Esophagus muscularis mucosa (tissue), 4 donors: Measurements from ENCODE around the gene MYH15. TPM values are rescaled to one million over a fixed set of nuclear protein-coding genes. Genes with fewer than 3 reads are reported as not detected.

ENCODE experiments used
- DNase-seq: peaks from one replicate; pipeline ENCODE4 v3.0.0-alpha.2; 2017; ENCODE audit errors: extremely low spot score
- H3K27ac ChIP-seq, 4 donors: fragments of 200-600 bp; sonication (generic); replicated peaks in 1 of 4; 1 replicate in 3 of 4; 2 replicates in 1 of 4; pipeline ENCODE4 v1.5.1; 2016 to 2019; ENCODE audit warnings: mild to moderate bottlenecking in 1 of 4
- H3K27me3 ChIP-seq, 4 donors: fragments of 200-600 bp; sonication (generic); one replicate each; pipeline versions ENCODE4 v1.5.1 to v1.6.0; 2016 to 2019
- H3K36me3 ChIP-seq, 4 donors: fragments of 200-600 bp; sonication (generic); one replicate each; pipeline ENCODE4 v1.5.1; 2016 to 2019
- H3K4me1 ChIP-seq, 4 donors: fragments of 200-600 bp; sonication (generic); one replicate each; pipeline ENCODE4 v1.5.1; 2016 to 2019
- H3K4me3 ChIP-seq, 4 donors: fragments of 200-600 bp; sonication (generic); 1 replicate in 2 of 4; 2 replicates in 2 of 4; pipeline ENCODE4 v1.5.1; 2016 to 2019; ENCODE audit warnings: mild to moderate bottlenecking in 4 of 4, moderate library complexity in 1 of 4
- H3K9me3 ChIP-seq, 4 donors: fragments of 200-600 bp; sonication (generic); 1 replicate in 3 of 4; 2 replicates in 1 of 4; pipeline ENCODE4 v1.5.1; 2016 to 2019
- CTCF ChIP-seq, 3 experiments: fragments of 200-600 bp in 2 of 3; fragments of 450-650 bp in 1 of 3; sonication (generic) in 2 of 3; IDR thresholded peaks; one replicate each; pipeline ENCODE4 v1.5.1; 2017 to 2019; ENCODE audit warnings: antibody characterized with exemption in 3 of 3, mild to moderate bottlenecking in 2 of 3, moderate library complexity in 1 of 3
- EP300 ChIP-seq: sonication (generic); formaldehyde crosslinking; IDR thresholded peaks from one replicate; pipeline ENCODE4 v1.6.1; 2017; ENCODE audit warnings: antibody characterized with exemption
- POLR2A ChIP-seq: fragments of 450-650 bp; IDR thresholded peaks from one replicate; pipeline ENCODE4 v1.6.1; 2017; ENCODE audit warnings: antibody characterized with exemption, moderate library complexity, mild to moderate bottlenecking, low read depth
- POLR2AphosphoS5 ChIP-seq, 2 donors: sonication (generic); formaldehyde crosslinking; IDR thresholded peaks; one replicate each; pipeline ENCODE4 v1.6.1; 2017; ENCODE audit warnings: antibody characterized with exemption in 2 of 2
- whole genome bisulfite sequencing: methylation state at CpG from one replicate; pipeline ENCODE4 v1.1.5; 2018; 5-methylcytosine and 5-hydroxymethylcytosine counted together
- intact Hi-C: fragments of 100-400 bp; cut with DNase I; formaldehyde crosslinking; loops from one replicate; pipeline ENCODE4 v1.15.1; 2023
- total RNA-seq, 4 donors: library from RNA; depleted of rRNA; stranded (reverse); fragments of >200 nt; gene quantifications; one replicate each; pipeline versions ENCODE4 v1.1.0 to v1.2.1, GENCODE V29; 2016

The MYH15 gene
- total RNA-seq = under 1 TPM; under 0.01 to 0.34 (median 0.12) TPM

GRCh38 chr3:108510496-108510895 lies at the start of gene MYH15:
TSS of gene MYH15 (minus strand) at chr3:108510596. CDS start at chr3:108510530, 66 bp downstream.
- Histone ChIP-seq H3K27ac (no peak within 1 kb of the TSS), H3K27me3 (no peaks in the 10 kb centered on the region), H3K9me3 (no peaks in the 10 kb centered on the region), H3K4me1 (peaks cover 0 to 9% (median 5%) of the 10 kb centered on the region in 4 donors), H3K36me3 (no peaks in the 10 kb centered on the region), H3K4me3 (no peak within 1 kb of the TSS)
- 94% methylated on average over 3 of the region's 3 CpGs for WGBS
- DNase-seq = no peak
- intact Hi-C loops = no loop called here
- TF ChIP-seq POLR2AphosphoS5 (IDR thresholded peaks at IDR 0.05) (no peak), POLR2A (no peak), CTCF (IDR thresholded peaks at IDR 0.05) (no peak), EP300 (no peak)

- Histone ChIP-seq H3K4me1 (peaks cover 3 to 25% (median 22%) of the 10 kb centered on the region in 4 donors), H3K36me3 (peaks cover 0 to 10% (median 0%) of the 10 kb centered on the region in 4 donors), H3K27ac (no peak overlapping the region), H3K27me3 (no peaks in the 10 kb centered on the region), H3K4me3 (no peak overlapping the region), H3K9me3 (no peaks in the 10 kb centered on the region)
- no peak for DNase-seq
- WGBS = 90% methylated on average over 2 of the region's 2 CpGs
- TF ChIP-seq POLR2AphosphoS5 (IDR thresholded peaks at IDR 0.05) (no peak), POLR2A (no peak), EP300 (no peak), CTCF (IDR thresholded peaks at IDR 0.05) (no peak)
- intact Hi-C loops = no loop called here
Observed at GRCh38 chr3:108555966-108556581, 45.7 kb upstream of the MYH15 start.

GRCh38 chr3:108554913-108555571 lies 44.6 kb upstream of the MYH15 start:
- Histone ChIP-seq H3K27ac (no peak overlapping the region), H3K27me3 (no peaks in the 10 kb centered on the region), H3K4me3 (no peak overlapping the region), H3K9me3 (no peaks in the 10 kb centered on the region), H3K36me3 (peaks cover 0 to 6% (median 0%) of the 10 kb centered on the region in 4 donors), H3K4me1 (peaks cover 3 to 29% (median 22%) of the 10 kb centered on the region in 4 donors)
- intact Hi-C loops = no loop called here
- no peak for TF ChIP-seq POLR2A
- TF ChIP-seq EP300 = no peak
- no peak for TF ChIP-seq CTCF (IDR thresholded peaks at IDR 0.05)
- TF ChIP-seq POLR2AphosphoS5 (IDR thresholded peaks at IDR 0.05) = no peak
- WGBS = 82% methylated on average over 3 of the region's 3 CpGs
- DNase-seq = no peak

GRCh38 chr3:108554229-108554628 lies 43.8 kb upstream of the MYH15 start:
- TF ChIP-seq POLR2A = no peak
- no peak for TF ChIP-seq EP300
- TF ChIP-seq CTCF (IDR thresholded peaks at IDR 0.05) = no peak
- no peak for TF ChIP-seq POLR2AphosphoS5 (IDR thresholded peaks at IDR 0.05)
- Histone ChIP-seq H3K27ac (no peak overlapping the region), H3K9me3 (no peaks in the 10 kb centered on the region), H3K36me3 (peaks cover 0 to under 1% (median 0%) of the 10 kb centered on the region in 4 donors), H3K4me1 (peaks cover 3 to 29% (median 22%) of the 10 kb centered on the region in 4 donors), H3K4me3 (no peak overlapping the region), H3K27me3 (no peaks in the 10 kb centered on the region)
- DNase-seq = no peak
- intact Hi-C loops = no loop called here
